ENCODE data around the gene PLXNA2.

DNA sequence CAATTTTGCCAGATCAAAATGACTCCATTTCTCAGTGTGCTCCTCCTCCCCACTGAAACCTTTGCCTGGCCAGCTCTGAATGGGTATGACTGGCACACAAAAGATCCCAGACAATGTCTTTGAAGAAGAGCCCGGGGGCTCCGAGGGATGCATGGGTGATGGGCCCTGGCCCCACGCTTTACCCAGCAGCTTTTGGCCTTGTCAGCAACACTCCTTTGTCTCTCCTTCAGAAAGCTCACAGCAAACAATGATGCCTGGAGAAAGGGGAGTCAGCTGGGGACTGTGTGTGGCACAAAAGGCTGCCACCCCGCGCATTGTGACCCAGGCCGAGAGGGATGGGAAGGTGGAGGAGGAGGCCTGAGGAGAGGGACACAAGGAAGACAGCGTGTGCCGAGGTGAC lies 45.9 kb downstream of the PLXNA2 start:
- no peak for TF ChIP-seq EZH2 (IDR thresholded peaks at IDR 0.05; ENCODE audit: insufficient read depth, low read length)
- TF ChIP-seq, protein P1, sequence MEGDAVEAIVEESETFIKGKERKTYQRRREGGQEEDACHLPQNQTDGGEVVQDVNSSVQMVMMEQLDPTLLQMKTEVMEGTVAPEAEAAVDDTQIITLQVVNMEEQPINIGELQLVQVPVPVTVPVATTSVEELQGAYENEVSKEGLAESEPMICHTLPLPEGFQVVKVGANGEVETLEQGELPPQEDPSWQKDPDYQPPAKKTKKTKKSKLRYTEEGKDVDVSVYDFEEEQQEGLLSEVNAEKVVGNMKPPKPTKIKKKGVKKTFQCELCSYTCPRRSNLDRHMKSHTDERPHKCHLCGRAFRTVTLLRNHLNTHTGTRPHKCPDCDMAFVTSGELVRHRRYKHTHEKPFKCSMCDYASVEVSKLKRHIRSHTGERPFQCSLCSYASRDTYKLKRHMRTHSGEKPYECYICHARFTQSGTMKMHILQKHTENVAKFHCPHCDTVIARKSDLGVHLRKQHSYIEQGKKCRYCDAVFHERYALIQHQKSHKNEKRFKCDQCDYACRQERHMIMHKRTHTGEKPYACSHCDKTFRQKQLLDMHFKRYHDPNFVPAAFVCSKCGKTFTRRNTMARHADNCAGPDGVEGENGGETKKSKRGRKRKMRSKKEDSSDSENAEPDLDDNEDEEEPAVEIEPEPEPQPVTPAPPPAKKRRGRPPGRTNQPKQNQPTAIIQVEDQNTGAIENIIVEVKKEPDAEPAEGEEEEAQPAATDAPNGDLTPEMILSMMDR (IDR thresholded peaks at IDR 0.05; ENCODE audit: insufficient read depth, low read depth, low read length) = no peak

Measured in astrocyte (in vitro differentiated cells and primary cell).